GM12878 (cell line): ENCODE data around the gene PTCHD4. TPM values are rescaled to one million over a fixed set of nuclear protein-coding genes. Genes with fewer than 3 reads are reported as not detected.

Experiments used
- ATAC-seq: fragments of 200-7000 bp; cut with Tn5 transposase; 3 replicates; pipeline ENCODE4 v1.9.1; 2020; ENCODE audit warnings: mild to moderate bottlenecking, moderate library complexity
- BruUV-seq: library from RNA; stranded (reverse); fragments of 400-500 nt; replicated peaks from 2 replicates; lab custom pipeline; 2021; lab: Mats Ljungman, UMichigan
- CTCF ChIA-PET: fragments of 300-600 bp; sonication (Branson Sonifier 250); formaldehyde crosslinking; extraction: SDS; loops from one replicate; lab custom pipeline; 2021; ENCODE audit warnings: inconsistent platforms; lab: Yijun Ruan, JAX
- POLR2A ChIA-PET: fragments of 350-600 bp; formaldehyde crosslinking; extraction: SDS; loops from one replicate; lab custom pipeline; 2021; ENCODE audit warnings: inconsistent platforms; lab: Charles Lee
- RAD21 ChIA-PET: fragments of 300-600 bp; sonication (Branson Sonifier 250); formaldehyde crosslinking; loops from one replicate; lab custom pipeline; 2023; ENCODE audit warnings: antibody characterized with exemption; ENCODE audit not compliant: unreplicated experiment; lab: Charles Lee
- SMC1A ChIA-PET: fragments of 300-600 bp; sonication (Branson Sonifier 250); formaldehyde crosslinking; loops from one replicate; lab custom pipeline; 2023; ENCODE audit not compliant: unreplicated experiment, uncharacterized antibody; lab: Charles Lee
- DNase-seq: peaks from one replicate; pipeline ENCODE4 v3.0.0-alpha.2; 2011; ENCODE audit warnings: low read depth, low spot score
- FAIRE-seq: peaks from 3 replicates; lab custom pipeline; 2011; peaks lifted over from hg19 to GRCh38; lab: Jason Lieb, UNC
- H2AFZ ChIP-seq: 2 replicates; pipeline ENCODE4 v1.6.0; 2011; ENCODE audit warnings: low read depth, low read length, control low read depth; ENCODE audit not compliant: control insufficient read depth
- H3K27ac ChIP-seq: 2 replicates; pipeline ENCODE4 v1.5.1; 2011; ENCODE audit warnings: control low read depth; ENCODE audit not compliant: control insufficient read depth, insufficient read depth
- H3K27me3 ChIP-seq, 2 experiments: replicated peaks in 1 of 2; 2 replicates each; pipeline versions ENCODE4 v1.6.0 to v1.6.1; 2011; ENCODE audit warnings: low read length in 1 of 2; ENCODE audit not compliant: control insufficient read depth in 2 of 2, insufficient read depth in 2 of 2
- H3K36me3 ChIP-seq, 2 experiments: 2 replicates each; pipeline ENCODE4 v1.5.1; 2011; ENCODE audit warnings: low read length in 1 of 2; ENCODE audit not compliant: control insufficient read depth in 2 of 2, insufficient read depth in 2 of 2
- H3K4me1 ChIP-seq: 2 replicates; pipeline ENCODE4 v1.6.1; 2011; ENCODE audit warnings: mild to moderate bottlenecking, low read length, moderate library complexity, mixed read lengths; ENCODE audit not compliant: control insufficient read depth, insufficient read depth
- H3K4me2 ChIP-seq: 2 replicates; pipeline ENCODE4 v1.6.0; 2011; ENCODE audit warnings: control low read depth; ENCODE audit not compliant: control insufficient read depth, insufficient read depth
- H3K4me3 ChIP-seq: fragments of 200-600 bp; sonication (generic); 2 replicates; pipeline ENCODE4 v1.5.1; 2016
- H3K79me2 ChIP-seq: 2 replicates; pipeline ENCODE4 v1.6.0; 2011; ENCODE audit warnings: low read length; ENCODE audit not compliant: control insufficient read depth, insufficient read depth
- H3K9ac ChIP-seq: 2 replicates; pipeline ENCODE4 v1.8.0; 2011; ENCODE audit warnings: low read length, control low read depth, mixed read lengths; ENCODE audit not compliant: control insufficient read depth, insufficient read depth
- H3K9me3 ChIP-seq: replicated peaks from 3 replicates; pipeline ENCODE4 v1.5.1; 2011; ENCODE audit warnings: mild to moderate bottlenecking, low read length; ENCODE audit not compliant: control insufficient read depth, insufficient read depth
- H4K20me1 ChIP-seq: 2 replicates; pipeline ENCODE4 v1.6.0; 2011; ENCODE audit not compliant: control insufficient read depth, insufficient read depth
- CHD1 ChIP-seq: IDR thresholded peaks from 2 replicates; pipeline ENCODE4 v1.6.1; 2012; ENCODE audit warnings: low read depth, low read length, improper control_type of control experiment
- EED ChIP-seq: sonication (generic); IDR thresholded peaks from 2 replicates; pipeline ENCODE4 v1.6.1; 2016; ENCODE audit warnings: antibody characterized with exemption, low read depth
- HCFC1 ChIP-seq: fragments of 150-350 bp; IDR thresholded peaks from 2 replicates; pipeline ENCODE4 v1.6.1; 2014; ENCODE audit warnings: low read length
- HDAC6 ChIP-seq: fragments of 200-600 bp; sonication (generic); IDR thresholded peaks from one replicate; pipeline ENCODE4 v1.8.0; 2017; ENCODE audit warnings: antibody characterized with exemption; ENCODE audit not compliant: unreplicated experiment
- NFYB ChIP-seq: IDR thresholded peaks from 2 replicates; pipeline ENCODE4 v1.6.1; 2011; ENCODE audit warnings: low read depth, mild to moderate bottlenecking, low read length, improper control_type of control experiment, moderate library complexity; ENCODE audit not compliant: insufficient read depth
- NRF1 ChIP-seq: conservative IDR thresholded peaks from 2 replicates; pipeline ENCODE4 v1.6.1; 2011; ENCODE audit warnings: mild to moderate bottlenecking, low read depth, low read length, improper control_type of control experiment
- POU2F2 ChIP-seq: IDR thresholded peaks from 3 replicates; pipeline ENCODE4 v1.6.1; 2011; ENCODE audit warnings: low read depth, mild to moderate bottlenecking, low read length, borderline replicate concordance
- SIN3A ChIP-seq: IDR thresholded peaks from 2 replicates; pipeline ENCODE4 v1.6.1; 2012; ENCODE audit warnings: low read depth, low read length, improper control_type of control experiment
- TCF12 ChIP-seq: IDR thresholded peaks from 2 replicates; pipeline ENCODE4 v1.6.1; 2011; ENCODE audit warnings: low read depth, mild to moderate bottlenecking, low read length
- ZNF274 ChIP-seq: IDR thresholded peaks from one replicate; pipeline ENCODE4 v1.8.0; 2011; ENCODE audit not compliant: insufficient read length, insufficient read depth
- WGBS: methylation state at CpG from one replicate; pipeline ENCODE4 v1.1.6; 2016; ENCODE audit warnings: low lambda C conversion rate; ENCODE audit not compliant: insufficient replicate concordance, insufficient coverage; ENCODE audit errors: missing lambda C conversion rate; 5-methylcytosine and 5-hydroxymethylcytosine counted together
- in situ Hi-C: fragments of 300-500 bp; cut with MboI; formaldehyde crosslinking; loops from 9 replicates; pipeline ENCODE4 v1.14.3; 2018; ENCODE audit warnings: mixed read lengths
- intact Hi-C: fragments of 100-400 bp; cut with micrococcal nuclease; formaldehyde crosslinking; loops from one replicate; pipeline ENCODE4 v1.14.2; 2022; ENCODE audit not compliant: unreplicated experiment
- polyA plus RNA-seq, 11 experiments: library from polyadenylated mRNA; depleted of rRNA in 4 of 11; unstranded in 6 of 11; stranded (reverse) in 5 of 11; fragments of >200 nt; fragmentation: Nextera tagmentation in 4 of 11; fragmentation: Illumina TruSeq in 1 of 11; extraction: Ambion mirVana in 4 of 11; extraction: Trizol in 1 of 11; gene quantifications; 1 replicate in 1 of 11; 2 replicates in 10 of 11; pipeline versions ENCODE4 v1.2.1 to v1.2.3, GENCODE V29; 2011 to 2016; ENCODE audit warnings: inconsistent platforms in 2 of 11, missing spikeins in 2 of 11, low read depth in 1 of 11
- total RNA-seq, 4 experiments: library from RNA; depleted of rRNA in 3 of 4; stranded (reverse); fragments of >200 nt in 3 of 4; fragmentation: Illumina TruSeq in 1 of 4; extraction: Trizol in 1 of 4; gene quantifications; 2 replicates each; pipeline versions ENCODE4 v1.2.1 to v1.2.3, GENCODE V29; 2013 to 2021
- TF ChIP-seq, protein P1 (sequence below): IDR thresholded peaks from 2 replicates; pipeline ENCODE4 v1.6.1; 2011; ENCODE audit warnings: borderline replicate concordance, low read depth, mild to moderate bottlenecking, moderate library complexity, low read length; ENCODE audit not compliant: insufficient read depth, poor library complexity, severe bottlenecking
- TF ChIP-seq, protein P2 (sequence below): IDR thresholded peaks from 2 replicates; pipeline ENCODE4 v1.6.1; 2011; ENCODE audit warnings: borderline replicate concordance, low read depth, mild to moderate bottlenecking, moderate library complexity, mixed read lengths, low read length; ENCODE audit not compliant: insufficient read depth; ENCODE audit errors: extremely low read length
- TF ChIP-seq, protein P3 (sequence below): fragments of 450-650 bp; IDR thresholded peaks from 2 replicates; pipeline ENCODE4 v1.6.1; 2017; ENCODE audit warnings: antibody characterized with exemption, mild to moderate bottlenecking, moderate library complexity
- TF ChIP-seq, protein P4 (sequence below): fragments of 150-350 bp; IDR thresholded peaks from 2 replicates; pipeline ENCODE4 v1.6.1; 2016; ENCODE audit warnings: low read depth, low read length

PTCHD4 gene
- total and polyA plus RNA-seq, 10 of the 15 experiments (the other 5 are each of a cell fraction or from before 2014, with no cell fraction given): 0.02 to 0.17 (median 0.07) TPM; not detected in 3

DNA sequence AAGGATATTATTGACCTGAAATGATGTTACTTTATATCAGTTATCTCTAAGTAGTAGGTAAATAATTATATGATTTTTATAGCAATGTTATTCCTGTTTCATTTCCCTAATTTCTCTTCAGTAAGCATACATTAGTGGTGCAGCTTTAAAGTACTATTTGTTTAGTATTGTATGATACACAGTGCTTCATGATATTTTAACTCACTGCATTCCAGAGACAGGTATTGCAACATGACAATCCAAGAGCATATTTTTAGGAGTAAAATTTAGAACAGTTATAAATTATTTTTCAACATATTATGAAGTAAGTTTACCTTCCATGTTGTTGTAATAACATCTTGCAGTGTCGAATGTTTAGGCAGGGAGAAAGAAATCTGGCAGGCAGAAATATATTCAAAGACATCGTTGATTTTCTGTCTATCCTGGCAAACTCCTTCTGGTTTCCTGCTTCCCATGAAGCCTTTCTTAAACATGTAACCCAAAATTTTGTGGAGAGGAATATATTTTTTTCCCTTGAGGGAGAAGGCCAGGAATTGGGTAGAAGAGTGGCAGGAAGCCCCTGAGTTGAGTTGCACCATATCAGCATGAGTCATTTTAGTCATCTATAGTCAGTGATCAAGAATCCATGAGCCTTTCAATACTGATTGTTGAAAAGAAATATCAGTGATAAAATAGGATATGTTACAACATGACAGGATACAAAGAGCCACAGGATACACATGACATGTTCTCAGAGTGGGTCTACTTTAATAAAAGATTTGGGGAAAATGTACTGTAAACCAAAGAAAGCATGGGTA, 29.0 kb upstream of the PTCHD4 start:
- Histone ChIP-seq H3K79me2 (no peaks in the 10 kb centered on the region), H3K27me3 (no peaks in the 10 kb centered on the region), H4K20me1 (no peaks in the 10 kb centered on the region), H2AFZ (no peak overlapping the region), H3K4me3 (no peak overlapping the region), H3K4me2 (no peak overlapping the region), H3K9ac (no peak overlapping the region), H3K4me1 (no peaks in the 10 kb centered on the region), H3K9me3 (no peaks in the 10 kb centered on the region)
- ChIA-PET POLR2A (no interaction called here), RAD21 (no interaction called here), SMC1A (interaction anchor here (1.0 kb wide), 1 partner anchor 14 kb away, joined by 3 read pairs; no protein-coding TSS in a partner anchor), CTCF (no interaction called here)
- DNase-seq (no peak), ATAC-seq (no peak), FAIRE-seq (no peak)
- BruUV-seq: no TSS peak
- 3% methylated on average over 2 of the region's 2 CpGs for WGBS
- intact Hi-C loops: no loop called here
- in situ Hi-C loops: no loop called here
- TF ChIP-seq, protein P1, sequence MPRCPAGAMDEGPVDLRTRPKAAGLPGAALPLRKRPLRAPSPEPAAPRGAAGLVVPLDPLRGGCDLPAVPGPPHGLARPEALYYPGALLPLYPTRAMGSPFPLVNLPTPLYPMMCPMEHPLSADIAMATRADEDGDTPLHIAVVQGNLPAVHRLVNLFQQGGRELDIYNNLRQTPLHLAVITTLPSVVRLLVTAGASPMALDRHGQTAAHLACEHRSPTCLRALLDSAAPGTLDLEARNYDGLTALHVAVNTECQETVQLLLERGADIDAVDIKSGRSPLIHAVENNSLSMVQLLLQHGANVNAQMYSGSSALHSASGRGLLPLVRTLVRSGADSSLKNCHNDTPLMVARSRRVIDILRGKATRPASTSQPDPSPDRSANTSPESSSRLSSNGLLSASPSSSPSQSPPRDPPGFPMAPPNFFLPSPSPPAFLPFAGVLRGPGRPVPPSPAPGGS: no peak
- TF ChIP-seq SIN3A (no peak), ZNF274 (no peak), POU2F2 (no peak), HDAC6 (no peak), EED (no peak), HCFC1 (no peak), NRF1 (no peak), NFYB (no peak), TCF12 (no peak), CHD1 (no peak)
- TF ChIP-seq, protein P2, sequence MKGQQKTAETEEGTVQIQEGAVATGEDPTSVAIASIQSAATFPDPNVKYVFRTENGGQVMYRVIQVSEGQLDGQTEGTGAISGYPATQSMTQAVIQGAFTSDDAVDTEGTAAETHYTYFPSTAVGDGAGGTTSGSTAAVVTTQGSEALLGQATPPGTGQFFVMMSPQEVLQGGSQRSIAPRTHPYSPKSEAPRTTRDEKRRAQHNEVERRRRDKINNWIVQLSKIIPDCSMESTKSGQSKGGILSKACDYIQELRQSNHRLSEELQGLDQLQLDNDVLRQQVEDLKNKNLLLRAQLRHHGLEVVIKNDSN: no peak
- TF ChIP-seq, protein P3, sequence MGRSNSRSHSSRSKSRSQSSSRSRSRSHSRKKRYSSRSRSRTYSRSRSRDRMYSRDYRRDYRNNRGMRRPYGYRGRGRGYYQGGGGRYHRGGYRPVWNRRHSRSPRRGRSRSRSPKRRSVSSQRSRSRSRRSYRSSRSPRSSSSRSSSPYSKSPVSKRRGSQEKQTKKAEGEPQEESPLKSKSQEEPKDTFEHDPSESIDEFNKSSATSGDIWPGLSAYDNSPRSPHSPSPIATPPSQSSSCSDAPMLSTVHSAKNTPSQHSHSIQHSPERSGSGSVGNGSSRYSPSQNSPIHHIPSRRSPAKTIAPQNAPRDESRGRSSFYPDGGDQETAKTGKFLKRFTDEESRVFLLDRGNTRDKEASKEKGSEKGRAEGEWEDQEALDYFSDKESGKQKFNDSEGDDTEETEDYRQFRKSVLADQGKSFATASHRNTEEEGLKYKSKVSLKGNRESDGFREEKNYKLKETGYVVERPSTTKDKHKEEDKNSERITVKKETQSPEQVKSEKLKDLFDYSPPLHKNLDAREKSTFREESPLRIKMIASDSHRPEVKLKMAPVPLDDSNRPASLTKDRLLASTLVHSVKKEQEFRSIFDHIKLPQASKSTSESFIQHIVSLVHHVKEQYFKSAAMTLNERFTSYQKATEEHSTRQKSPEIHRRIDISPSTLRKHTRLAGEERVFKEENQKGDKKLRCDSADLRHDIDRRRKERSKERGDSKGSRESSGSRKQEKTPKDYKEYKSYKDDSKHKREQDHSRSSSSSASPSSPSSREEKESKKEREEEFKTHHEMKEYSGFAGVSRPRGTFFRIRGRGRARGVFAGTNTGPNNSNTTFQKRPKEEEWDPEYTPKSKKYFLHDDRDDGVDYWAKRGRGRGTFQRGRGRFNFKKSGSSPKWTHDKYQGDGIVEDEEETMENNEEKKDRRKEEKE: no peak
- TF ChIP-seq, protein P4, sequence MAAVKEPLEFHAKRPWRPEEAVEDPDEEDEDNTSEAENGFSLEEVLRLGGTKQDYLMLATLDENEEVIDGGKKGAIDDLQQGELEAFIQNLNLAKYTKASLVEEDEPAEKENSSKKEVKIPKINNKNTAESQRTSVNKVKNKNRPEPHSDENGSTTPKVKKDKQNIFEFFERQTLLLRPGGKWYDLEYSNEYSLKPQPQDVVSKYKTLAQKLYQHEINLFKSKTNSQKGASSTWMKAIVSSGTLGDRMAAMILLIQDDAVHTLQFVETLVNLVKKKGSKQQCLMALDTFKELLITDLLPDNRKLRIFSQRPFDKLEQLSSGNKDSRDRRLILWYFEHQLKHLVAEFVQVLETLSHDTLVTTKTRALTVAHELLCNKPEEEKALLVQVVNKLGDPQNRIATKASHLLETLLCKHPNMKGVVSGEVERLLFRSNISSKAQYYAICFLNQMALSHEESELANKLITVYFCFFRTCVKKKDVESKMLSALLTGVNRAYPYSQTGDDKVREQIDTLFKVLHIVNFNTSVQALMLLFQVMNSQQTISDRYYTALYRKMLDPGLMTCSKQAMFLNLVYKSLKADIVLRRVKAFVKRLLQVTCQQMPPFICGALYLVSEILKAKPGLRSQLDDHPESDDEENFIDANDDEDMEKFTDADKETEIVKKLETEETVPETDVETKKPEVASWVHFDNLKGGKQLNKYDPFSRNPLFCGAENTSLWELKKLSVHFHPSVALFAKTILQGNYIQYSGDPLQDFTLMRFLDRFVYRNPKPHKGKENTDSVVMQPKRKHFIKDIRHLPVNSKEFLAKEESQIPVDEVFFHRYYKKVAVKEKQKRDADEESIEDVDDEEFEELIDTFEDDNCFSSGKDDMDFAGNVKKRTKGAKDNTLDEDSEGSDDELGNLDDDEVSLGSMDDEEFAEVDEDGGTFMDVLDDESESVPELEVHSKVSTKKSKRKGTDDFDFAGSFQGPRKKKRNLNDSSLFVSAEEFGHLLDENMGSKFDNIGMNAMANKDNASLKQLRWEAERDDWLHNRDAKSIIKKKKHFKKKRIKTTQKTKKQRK: no peak
- TF ChIP-seq, all 136 proteins: peak for 0
- H3K27ac ChIP-seq: no peak overlapping the region
- H3K36me3 ChIP-seq: no peaks in the 10 kb centered on the region
